Panc1 (cell line): ENCODE results near the gene RGS4.

ENCODE experiments used
- CTCF ChIP-seq: fragments of 450-650 bp; IDR thresholded peaks from 2 replicates; pipeline ENCODE4 v1.5.1; 2017; ENCODE audit warnings: mild to moderate bottlenecking
- SIN3A ChIP-seq: IDR thresholded peaks from 2 replicates; pipeline ENCODE4 v1.6.1; 2012; ENCODE audit warnings: low read depth, mild to moderate bottlenecking, low read length, moderate library complexity, borderline replicate concordance; ENCODE audit not compliant: insufficient read depth

- TF ChIP-seq SIN3A (no peak), CTCF (no peak)
Observed at GRCh38 chr1:163056831-163057230, 12.3 kb upstream of the RGS4 start.
